K562 (cell line): ENCODE measurements around the gene VDAC2. TPM values are rescaled to one million over a fixed set of nuclear protein-coding genes. Genes with fewer than 3 reads are reported as not detected.

ENCODE experiments used
- AFF4 ChIP-seq: sonication (generic); formaldehyde crosslinking; IDR thresholded peaks from 2 replicates; pipeline ENCODE4 v1.8.0; 2023; ENCODE audit warnings: mild to moderate bottlenecking, missing genetic modification reagents
- CEBPZ ChIP-seq: fragments of 150-350 bp; IDR thresholded peaks from 2 replicates; pipeline ENCODE4 v1.6.1; 2014; ENCODE audit warnings: low read depth, mild to moderate bottlenecking, low read length, borderline replicate concordance
- CTCF ChIP-seq, 3 experiments: IDR thresholded peaks in 2 of 3; conservative IDR thresholded peaks in 1 of 3; 2 replicates each; pipeline ENCODE4 v1.5.1; 2011 to 2012; ENCODE audit warnings: low read length in 3 of 3, mild to moderate bottlenecking in 3 of 3, control low read depth in 2 of 3, improper control_type of control experiment in 1 of 3, inconsistent platforms in 1 of 3, low read depth in 1 of 3, mixed read lengths in 1 of 3, moderate library complexity in 1 of 3; ENCODE audit not compliant: insufficient read depth in 2 of 3
- HDAC8 ChIP-seq: fragments of 450-650 bp; IDR thresholded peaks from 2 replicates; pipeline ENCODE4 v1.6.1; 2016; ENCODE audit warnings: mild to moderate bottlenecking, missing genetic modification characterization, moderate library complexity, missing compliant biosample characterization
- HES1 ChIP-seq: fragments of 450-650 bp; IDR thresholded peaks from 2 replicates; pipeline ENCODE4 v1.6.1; 2016; ENCODE audit warnings: low read depth, mild to moderate bottlenecking, moderate library complexity
- HMG20B ChIP-seq: fragments of 250-450 bp; sonication (Bioruptor Pico); IDR thresholded peaks from 2 replicates; pipeline ENCODE4 v1.5.0; 2021; ENCODE audit warnings: mild to moderate bottlenecking
- JUNB ChIP-seq: fragments of 450-650 bp; formaldehyde crosslinking; conservative IDR thresholded peaks from 2 replicates; pipeline ENCODE4 v1.4.0; 2020; ENCODE audit warnings: mild to moderate bottlenecking
- KLF1 ChIP-seq: fragments of 450-650 bp; IDR thresholded peaks from 2 replicates; pipeline ENCODE4 v1.6.1; 2016; ENCODE audit warnings: missing genetic modification characterization, missing compliant biosample characterization
- MAFK ChIP-seq: IDR thresholded peaks from 2 replicates; pipeline ENCODE4 v1.6.1; 2011; ENCODE audit warnings: low read length, improper control_type of control experiment
- SETDB1 ChIP-seq: IDR thresholded peaks from one replicate; pipeline ENCODE4 v1.6.1; 2012; ENCODE audit warnings: low read length, control low read depth, inconsistent platforms
- TFAP4 ChIP-seq: sonication (generic); formaldehyde crosslinking; IDR thresholded peaks from 2 replicates; pipeline ENCODE4 v1.8.0; 2022; ENCODE audit warnings: missing genetic modification reagents, mild to moderate bottlenecking, moderate library complexity, borderline replicate concordance
- TGIF2 ChIP-seq: sonication (generic); formaldehyde crosslinking; IDR thresholded peaks from 2 replicates; pipeline ENCODE4 v1.8.1; 2022; ENCODE audit warnings: mild to moderate bottlenecking, missing genetic modification reagents, moderate library complexity
- THRAP3 ChIP-seq: fragments of 450-650 bp; IDR thresholded peaks from 2 replicates; pipeline ENCODE4 v1.6.1; 2016; ENCODE audit warnings: mild to moderate bottlenecking, inconsistent platforms, borderline replicate concordance
- ZNF212 ChIP-seq: fragments of 450-650 bp; formaldehyde crosslinking; IDR thresholded peaks from 2 replicates; pipeline ENCODE4 v1.4.0; 2020; ENCODE audit warnings: mild to moderate bottlenecking
- ZNF224 ChIP-seq: sonication (generic); formaldehyde crosslinking; IDR thresholded peaks from 2 replicates; pipeline ENCODE4 v1.8.0; 2022; ENCODE audit warnings: mild to moderate bottlenecking, missing genetic modification reagents
- ZNF311 ChIP-seq: fragments of 250-450 bp; sonication (Bioruptor Pico); IDR thresholded peaks from 2 replicates; pipeline ENCODE4 v1.4.0; 2020; ENCODE audit warnings: mild to moderate bottlenecking, moderate library complexity
- ZNF316 ChIP-seq: fragments of 450-650 bp; IDR thresholded peaks from 2 replicates; pipeline ENCODE4 v1.6.1; 2016
- polyA plus RNA-seq, 8 experiments: library from polyadenylated mRNA; depleted of rRNA in 4 of 8; stranded (reverse) in 5 of 8; unstranded in 3 of 8; fragments of >200 nt; fragmentation: Nextera tagmentation in 2 of 8; fragmentation: Illumina TruSeq in 1 of 8; extraction: Ambion mirVana in 2 of 8; extraction: Trizol in 1 of 8; gene quantifications; 2 replicates each; pipeline versions ENCODE4 v1.2.1 to v1.2.3, GENCODE V29; 2011 to 2014; ENCODE audit warnings: inconsistent platforms in 1 of 8, missing spikeins in 1 of 8
- total RNA-seq, 7 experiments: library from RNA; depleted of rRNA in 6 of 7; stranded (reverse); fragments of >200 nt in 6 of 7; fragmentation: Illumina TruSeq in 2 of 7; extraction: Trizol in 2 of 7; gene quantifications; 2 replicates each; pipeline versions ENCODE4 v1.2.1 to v1.2.3, GENCODE V29; 2011 to 2021; ENCODE audit warnings: low replicate concordance in 1 of 7

VDAC2 gene
- total and polyA plus RNA-seq, 9 of the 15 experiments (the other 6 are each of a cell fraction or from before 2014, with no cell fraction given): 139 to 450 (median 250) TPM

GRCh38 chr10:75210282-75211006 is at the start of gene VDAC2 (continued):
- TF ChIP-seq HDAC8 (tag): no peak
- 0 out of 2 replicates have a peak, but pooled peaks have one; percentile 10 for TF ChIP-seq TGIF2 (CRISPR knock-in tag)
- TF ChIP-seq JUNB (CRISPR knock-in tag): no peak; the same call in 1 of the 2 replicates
- no peak for TF ChIP-seq THRAP3
- TF ChIP-seq KLF1 (tag): no peak
- TF ChIP-seq MAFK: no peak; the same call in 1 of the 2 replicates
- TF ChIP-seq CEBPZ: no peak
- peak in 1 of 3 experiments; percentile 7; a peak in 1 of 6 replicates for TF ChIP-seq CTCF (IDR thresholded peaks at IDR 0.05 in 2 of 3, conservative IDR thresholded peaks at IDR 0.05 in 1 of 3; ENCODE audit: insufficient read depth in 2 of 3, low read depth in 1 of 3, low read length in 3 of 3)
- TF ChIP-seq HMG20B (CRISPR knock-in tag): no peak
- no peak for TF ChIP-seq ZNF311 (CRISPR knock-in tag)
- TF ChIP-seq SETDB1: no peak
- no peak for TF ChIP-seq ZNF212 (CRISPR knock-in tag)
- no peak for TF ChIP-seq ZNF224 (CRISPR knock-in tag)
- TF ChIP-seq AFF4 (CRISPR knock-in tag): peak; percentile 70
- TF ChIP-seq ZNF316: no peak
- 0 out of 2 replicates have a peak, but pooled peaks have one; percentile 9 for TF ChIP-seq HES1
- TF ChIP-seq TFAP4: peak; percentile 93
